Right lobe of liver (tissue), 6 donors: ENCODE results near the gene HID1. TPM values are rescaled to one million over a fixed set of nuclear protein-coding genes. Genes with fewer than 3 reads are reported as not detected.
A peak's percentile ranks its signal among the peaks of the same experiment; 100 is the strongest.

ENCODE experiments used
- ATAC-seq, 4 donors: fragments of 200-7000 bp; cut with Tn5 transposase; one replicate each; pipeline ENCODE4 v1.9.1; 2020; ENCODE audit warnings: mild to moderate bottlenecking in 4 of 4, moderate library complexity in 4 of 4
- DNase-seq, 3 donors: peaks; one replicate each; pipeline ENCODE4 v3.0.0-alpha.2; 2020
- H3K27ac ChIP-seq, 3 donors: fragments of 200-600 bp; one replicate each; pipeline ENCODE4 v1.8.0; 2022
- H3K27me3 ChIP-seq, 2 donors: fragments of 200-600 bp; one replicate each; pipeline ENCODE4 v1.8.0; 2022
- H3K36me3 ChIP-seq, 4 donors: fragments of 200-600 bp; sonication (generic) in 1 of 4; one replicate each; pipeline versions ENCODE4 v1.5.1 to v1.8.0; 2017 to 2022; ENCODE audit warnings: control low read depth in 1 of 4
- H3K4me1 ChIP-seq, 4 donors: fragments of 200-600 bp; sonication (generic) in 1 of 4; one replicate each; pipeline versions ENCODE4 v1.5.1 to v1.8.0; 2017 to 2022; ENCODE audit warnings: control low read depth in 1 of 4
- H3K4me3 ChIP-seq, 3 donors: fragments of 200-600 bp; one replicate each; pipeline ENCODE4 v1.8.0; 2022
- H3K9me3 ChIP-seq, 4 donors: fragments of 200-600 bp; sonication (generic) in 1 of 4; one replicate each; pipeline versions ENCODE4 v1.5.1 to v1.8.0; 2017 to 2022; ENCODE audit warnings: control low read depth in 1 of 4
- POLR2A ChIP-seq: fragments of 450-650 bp; IDR thresholded peaks from one replicate; pipeline ENCODE4 v1.6.1; 2017; ENCODE audit warnings: antibody characterized with exemption, mild to moderate bottlenecking
- WGBS: methylation state at CpG from one replicate; pipeline ENCODE4 v1.1.6; 2018; ENCODE audit warnings: low coverage, low lambda C conversion rate; ENCODE audit not compliant: insufficient coverage; ENCODE audit errors: missing lambda C conversion rate; 5-methylcytosine and 5-hydroxymethylcytosine counted together
- intact Hi-C, 2 donors: fragments of 100-400 bp; cut with DNase I; formaldehyde crosslinking; loops; one replicate each; pipeline versions ENCODE4 v1.11.2 to v1.14.1; 2022
- total RNA-seq, 6 experiments: library from RNA; depleted of rRNA in 2 of 6; stranded (reverse); fragments of >200 nt in 2 of 6; fragmentation: NEBNext Ultra II Directional in 3 of 6; extraction: Animal tissue kit (Norgen Biotek cat#: 25700) in 3 of 6; gene quantifications; one replicate each; pipeline versions ENCODE4 v1.1.0 to v1.2.4, GENCODE V29; 2016 to 2023
- TF ChIP-seq, protein P1 (sequence below), 4 donors: fragments of 200-600 bp in 3 of 4; fragments of 450-650 bp in 1 of 4; IDR thresholded peaks; one replicate each; pipeline versions ENCODE4 v1.5.1 to v1.8.0; 2016 to 2022; ENCODE audit warnings: antibody characterized with exemption in 4 of 4, mild to moderate bottlenecking in 2 of 4
- donor health status: DM: no; HTN: yes; CAD: no.
- donor health status: DM: no; HTN: no; CAD: no.
- donor health status: DM: no; HTN: no; CAD: no.
- donor health status: DM: no; HTN: yes; CAD: no.
- donor health status: DM: no; HTN: yes; CAD: no.

The HID1 gene
- total RNA-seq, 6 experiments from 2014 or later: 3.5 to 6.6 (median 4.5) TPM

DNA sequence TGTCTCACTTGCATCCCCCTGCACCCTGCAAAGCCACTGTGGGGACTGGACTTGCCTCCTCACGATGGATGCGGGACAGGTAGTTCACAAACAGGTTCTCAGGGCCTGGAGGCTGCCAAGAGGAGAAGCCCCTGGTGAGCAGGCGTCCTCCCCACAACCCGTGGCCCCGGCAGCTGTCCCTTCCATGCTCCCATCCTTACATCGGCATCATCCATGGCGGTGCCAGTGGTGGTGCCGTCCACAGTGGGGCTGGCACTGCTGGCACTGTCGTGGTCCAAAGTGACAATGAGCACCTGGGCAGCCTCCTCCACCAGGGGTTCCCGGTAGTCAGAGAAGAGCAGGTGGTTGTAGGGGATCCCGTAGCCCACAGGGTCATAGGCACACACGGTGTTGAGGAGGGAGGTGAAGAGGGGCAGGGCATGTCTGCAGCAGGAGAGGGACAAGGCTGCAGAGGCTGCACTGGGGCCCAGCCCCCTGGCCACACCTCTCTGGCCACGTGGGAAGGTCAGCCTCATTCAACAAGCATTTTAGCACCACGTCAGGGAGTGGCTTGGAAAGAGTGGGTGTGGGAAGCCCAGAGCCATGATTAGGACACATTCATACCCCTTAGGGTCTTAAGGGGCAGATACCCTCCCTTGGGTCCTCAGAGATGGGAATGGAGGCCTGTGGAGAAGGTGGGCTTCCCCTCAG lies 12.6 kb downstream of the HID1 start:
- no peaks in the 10 kb centered on the region for H3K4me1 ChIP-seq
- H3K9me3 ChIP-seq: no peaks in the 10 kb centered on the region
- no peak for ATAC-seq
- H3K36me3 ChIP-seq: no peaks in the 10 kb centered on the region
- intact Hi-C loops: loop anchor here in 1 of 2 donors (5.0 kb wide), 1 partner anchor 38 kb away; the partner anchor contains the start of genes OTOP2 and USH1G
- DNase-seq: no peak
- WGBS: 43% methylated on average over 5 of the region's 14 CpGs
- TF ChIP-seq POLR2A: no peak
- TF ChIP-seq, protein P1, sequence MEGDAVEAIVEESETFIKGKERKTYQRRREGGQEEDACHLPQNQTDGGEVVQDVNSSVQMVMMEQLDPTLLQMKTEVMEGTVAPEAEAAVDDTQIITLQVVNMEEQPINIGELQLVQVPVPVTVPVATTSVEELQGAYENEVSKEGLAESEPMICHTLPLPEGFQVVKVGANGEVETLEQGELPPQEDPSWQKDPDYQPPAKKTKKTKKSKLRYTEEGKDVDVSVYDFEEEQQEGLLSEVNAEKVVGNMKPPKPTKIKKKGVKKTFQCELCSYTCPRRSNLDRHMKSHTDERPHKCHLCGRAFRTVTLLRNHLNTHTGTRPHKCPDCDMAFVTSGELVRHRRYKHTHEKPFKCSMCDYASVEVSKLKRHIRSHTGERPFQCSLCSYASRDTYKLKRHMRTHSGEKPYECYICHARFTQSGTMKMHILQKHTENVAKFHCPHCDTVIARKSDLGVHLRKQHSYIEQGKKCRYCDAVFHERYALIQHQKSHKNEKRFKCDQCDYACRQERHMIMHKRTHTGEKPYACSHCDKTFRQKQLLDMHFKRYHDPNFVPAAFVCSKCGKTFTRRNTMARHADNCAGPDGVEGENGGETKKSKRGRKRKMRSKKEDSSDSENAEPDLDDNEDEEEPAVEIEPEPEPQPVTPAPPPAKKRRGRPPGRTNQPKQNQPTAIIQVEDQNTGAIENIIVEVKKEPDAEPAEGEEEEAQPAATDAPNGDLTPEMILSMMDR (IDR thresholded peaks at IDR 0.05): no peak
- no peak overlapping the region for H3K4me3 ChIP-seq
- no peak overlapping the region for H3K27ac ChIP-seq
- H3K27me3 ChIP-seq: no peaks in the 10 kb centered on the region

DNA sequence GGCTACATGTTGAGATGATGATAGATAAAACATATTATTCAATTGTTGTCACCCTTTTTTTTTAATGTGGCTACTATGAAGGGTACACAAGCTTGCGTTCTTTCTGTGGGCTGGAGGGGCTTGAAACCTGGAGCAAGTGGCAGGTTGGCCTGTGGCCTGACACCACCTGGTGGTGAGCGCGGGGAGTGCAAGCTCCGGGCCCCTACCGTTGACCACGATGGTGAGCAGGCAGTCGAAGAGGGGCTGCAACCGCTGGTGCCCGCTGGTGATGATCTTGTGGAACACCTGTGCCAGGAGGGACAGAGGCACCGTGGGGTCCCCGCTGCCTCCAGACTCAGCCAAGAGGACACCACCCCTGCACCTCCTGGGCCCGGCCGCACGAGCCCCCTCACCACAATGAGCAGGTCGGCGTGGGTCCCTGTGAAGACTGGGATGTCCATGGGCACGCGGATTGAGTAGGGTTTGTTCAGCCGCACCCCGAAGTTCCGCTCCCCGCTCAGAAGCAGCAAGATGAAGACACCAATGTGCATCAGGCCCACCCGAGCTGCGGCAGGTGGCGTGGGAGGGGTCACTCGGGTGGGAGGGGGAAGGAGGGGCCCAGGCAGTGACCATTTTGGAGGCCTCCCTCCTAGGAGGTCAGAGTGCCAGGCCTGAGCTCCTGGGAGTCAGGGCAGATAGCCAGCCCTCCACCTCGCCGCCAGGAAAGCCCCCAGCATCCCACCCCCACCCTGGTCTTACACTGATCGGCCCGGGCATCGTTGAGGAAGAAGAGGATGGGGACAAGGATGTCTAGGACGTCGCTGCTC lies 14.4 kb downstream of the HID1 start:
- no peaks in the 10 kb centered on the region for H3K27me3 ChIP-seq
- TF ChIP-seq POLR2A: no peak
- TF ChIP-seq, protein P1 (IDR thresholded peaks at IDR 0.05): peak; percentile 85 to 95 (median 93)
- no peaks in the 10 kb centered on the region for H3K9me3 ChIP-seq
- 16% methylated on average over 8 of the region's 33 CpGs for WGBS
- intact Hi-C loops: loop anchor here in 1 of 2 donors (5.0 kb wide), 1 partner anchor 36 kb away; the partner anchor contains the start of genes OTOP2 and USH1G
- H3K4me3 ChIP-seq: no peak overlapping the region
- H3K27ac ChIP-seq: no peak overlapping the region
- ATAC-seq (peak; percentile 57 to 73 (median 69)), DNase-seq (peak; percentile 70 to 78 (median 74))
- H3K4me1 ChIP-seq: no peaks in the 10 kb centered on the region
- H3K36me3 ChIP-seq: no peaks in the 10 kb centered on the region

GRCh38 chr17:74956093-74956492 lies 16.5 kb downstream of the HID1 start:
- H3K4me1 ChIP-seq: no peaks in the 10 kb centered on the region
- no peaks in the 10 kb centered on the region for H3K36me3 ChIP-seq
- ATAC-seq (no peak), DNase-seq (no peak)
- WGBS: 42% methylated on average over 3 of the region's 4 CpGs
- H3K27me3 ChIP-seq: no peaks in the 10 kb centered on the region
- no peaks in the 10 kb centered on the region for H3K9me3 ChIP-seq
- intact Hi-C loops: loop anchor here in 1 of 2 donors (5.0 kb wide), 1 partner anchor 34 kb away; the partner anchor contains the start of genes OTOP2 and USH1G
- no peak overlapping the region for H3K27ac ChIP-seq
- H3K4me3 ChIP-seq: no peak overlapping the region
- TF ChIP-seq, protein P1 (IDR thresholded peaks at IDR 0.05): no peak
- no peak for TF ChIP-seq POLR2A

DNA sequence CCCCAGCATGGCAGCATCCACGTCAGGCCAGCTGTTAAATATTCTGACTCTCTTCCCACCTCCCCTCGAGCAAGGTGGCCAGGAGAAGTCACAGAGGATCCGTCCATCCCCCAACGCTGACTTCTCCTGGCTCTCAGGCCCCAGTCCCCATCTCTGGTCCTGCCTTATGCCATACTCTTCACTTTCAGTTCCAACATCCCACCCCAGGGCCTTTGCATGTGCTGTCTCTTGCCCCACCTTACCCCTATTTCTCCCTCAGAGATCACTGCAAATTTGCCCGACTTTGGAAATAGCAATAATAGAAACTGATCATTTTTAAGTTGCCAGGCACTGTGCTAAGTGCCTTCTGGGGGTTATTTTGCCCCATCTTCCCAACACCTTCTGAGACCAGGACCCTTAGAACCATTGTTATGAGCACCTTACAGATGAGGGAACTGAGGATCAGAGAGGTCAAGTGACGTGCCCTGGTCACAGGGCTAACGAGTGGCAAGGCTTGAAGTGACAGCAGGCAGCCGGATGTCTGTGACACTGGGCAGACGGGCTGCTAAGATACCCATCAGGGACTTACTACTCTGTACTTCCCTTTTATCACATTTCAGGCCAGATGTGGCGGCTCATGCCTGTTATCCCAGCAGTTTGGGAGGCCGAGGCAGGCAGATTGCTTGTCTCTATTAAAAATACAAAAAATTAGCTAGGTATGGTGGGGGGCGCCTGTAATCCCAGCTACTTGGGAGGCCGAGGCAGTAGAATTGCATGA lies 17.7 kb downstream of the HID1 start:
- no peak overlapping the region for H3K27ac ChIP-seq
- H3K4me3 ChIP-seq: no peak overlapping the region
- no peaks in the 10 kb centered on the region for H3K4me1 ChIP-seq
- 67% methylated on average over 10 of the region's 13 CpGs for WGBS
- no peaks in the 10 kb centered on the region for H3K27me3 ChIP-seq
- no peak for DNase-seq
- H3K9me3 ChIP-seq: no peaks in the 10 kb centered on the region
- ATAC-seq: no peak
- no peaks in the 10 kb centered on the region for H3K36me3 ChIP-seq
- TF ChIP-seq POLR2A: no peak
- TF ChIP-seq, protein P1 (IDR thresholded peaks at IDR 0.05): no peak
- intact Hi-C loops: loop anchor here in 1 of 2 donors (5.0 kb wide), 1 partner anchor 33 kb away; the partner anchor contains the start of genes OTOP2 and USH1G
